GM20431 (cell line): ENCODE results near the gene AGBL5.

Experiments
- in situ Hi-C: fragments of 300-500 bp; cut with MseI, MboI; formaldehyde crosslinking; loops from one replicate; pipeline ENCODE4 v1.15.0; 2020; ENCODE audit warnings: low sequenced_read_pairs; ENCODE audit not compliant: unreplicated experiment

AGBL5 gene, protein sequence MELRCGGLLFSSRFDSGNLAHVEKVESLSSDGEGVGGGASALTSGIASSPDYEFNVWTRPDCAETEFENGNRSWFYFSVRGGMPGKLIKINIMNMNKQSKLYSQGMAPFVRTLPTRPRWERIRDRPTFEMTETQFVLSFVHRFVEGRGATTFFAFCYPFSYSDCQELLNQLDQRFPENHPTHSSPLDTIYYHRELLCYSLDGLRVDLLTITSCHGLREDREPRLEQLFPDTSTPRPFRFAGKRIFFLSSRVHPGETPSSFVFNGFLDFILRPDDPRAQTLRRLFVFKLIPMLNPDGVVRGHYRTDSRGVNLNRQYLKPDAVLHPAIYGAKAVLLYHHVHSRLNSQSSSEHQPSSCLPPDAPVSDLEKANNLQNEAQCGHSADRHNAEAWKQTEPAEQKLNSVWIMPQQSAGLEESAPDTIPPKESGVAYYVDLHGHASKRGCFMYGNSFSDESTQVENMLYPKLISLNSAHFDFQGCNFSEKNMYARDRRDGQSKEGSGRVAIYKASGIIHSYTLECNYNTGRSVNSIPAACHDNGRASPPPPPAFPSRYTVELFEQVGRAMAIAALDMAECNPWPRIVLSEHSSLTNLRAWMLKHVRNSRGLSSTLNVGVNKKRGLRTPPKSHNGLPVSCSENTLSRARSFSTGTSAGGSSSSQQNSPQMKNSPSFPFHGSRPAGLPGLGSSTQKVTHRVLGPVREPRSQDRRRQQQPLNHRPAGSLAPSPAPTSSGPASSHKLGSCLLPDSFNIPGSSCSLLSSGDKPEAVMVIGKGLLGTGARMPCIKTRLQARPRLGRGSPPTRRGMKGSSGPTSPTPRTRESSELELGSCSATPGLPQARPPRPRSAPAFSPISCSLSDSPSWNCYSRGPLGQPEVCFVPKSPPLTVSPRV

DNA sequence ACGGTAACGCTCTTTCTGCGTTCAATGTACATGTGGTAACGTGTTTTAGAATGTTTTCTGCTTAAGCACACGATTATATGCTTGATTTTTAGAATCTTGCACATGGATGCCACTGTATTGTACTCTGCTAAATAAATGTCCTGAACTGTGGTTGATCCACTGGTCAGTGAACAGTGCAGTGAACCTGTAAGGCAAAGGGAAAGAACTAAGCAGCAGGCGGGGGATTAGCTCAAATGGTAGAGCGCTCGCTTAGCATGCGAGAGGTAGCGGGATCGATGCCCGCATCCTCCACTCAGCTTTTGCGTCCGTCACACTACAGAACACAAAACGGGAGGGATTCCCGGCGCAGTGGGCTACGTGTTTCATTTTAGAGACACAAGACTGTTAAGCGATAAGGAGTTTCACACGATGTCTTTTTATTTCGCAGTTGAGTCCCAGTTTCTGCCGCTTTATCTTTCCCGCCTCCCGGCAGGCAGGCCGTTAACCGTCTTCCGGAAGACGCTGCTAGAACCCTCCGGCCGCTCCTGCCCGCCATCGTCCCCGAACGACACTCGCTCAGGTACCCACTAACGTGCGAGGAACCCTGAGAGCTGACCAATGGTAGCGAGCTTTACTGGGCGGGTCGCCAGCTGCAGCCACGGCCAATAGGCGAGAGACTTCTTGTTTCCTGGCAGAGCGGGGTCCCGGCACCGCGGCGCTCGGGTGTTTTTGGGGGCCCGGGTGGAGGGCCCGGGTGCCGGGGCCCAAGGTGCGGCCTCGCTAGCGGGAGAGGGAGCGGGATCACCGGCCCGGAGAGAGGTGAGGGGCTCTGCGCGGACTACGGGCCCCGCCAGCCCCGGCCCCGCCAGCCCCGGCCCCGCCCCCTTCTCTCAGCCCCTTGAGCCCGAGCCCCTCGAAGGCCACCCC, at the start of gene AGBL5:
TSS of gene AGBL5 (plus strand) at position 673 of the 906 bp plus-strand sequence. CDS start 1,291 bp downstream, outside the sequence.
- in situ Hi-C loops: no loop called here

DNA sequence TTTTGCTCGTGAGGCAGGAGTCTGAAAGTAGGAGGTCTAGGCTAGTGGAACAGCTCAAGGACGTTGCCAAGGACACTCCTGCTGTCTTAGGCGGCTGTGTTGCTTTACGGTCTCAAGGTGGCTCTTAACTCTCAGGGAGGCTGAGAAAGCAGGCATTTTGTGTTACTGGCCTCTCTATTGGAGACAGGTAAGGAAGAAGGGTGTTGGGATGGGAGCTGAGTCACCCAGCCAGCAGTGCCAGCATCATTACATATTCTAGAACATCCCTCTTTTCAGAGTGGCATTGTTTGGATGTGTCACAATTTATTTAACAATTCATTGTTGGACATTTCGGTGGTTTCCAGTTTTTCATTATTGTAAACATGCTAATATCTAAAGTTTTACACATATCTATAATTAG, 49.5 kb upstream of the AGBL5 start:
- in situ Hi-C loops: no loop called here

DNA sequence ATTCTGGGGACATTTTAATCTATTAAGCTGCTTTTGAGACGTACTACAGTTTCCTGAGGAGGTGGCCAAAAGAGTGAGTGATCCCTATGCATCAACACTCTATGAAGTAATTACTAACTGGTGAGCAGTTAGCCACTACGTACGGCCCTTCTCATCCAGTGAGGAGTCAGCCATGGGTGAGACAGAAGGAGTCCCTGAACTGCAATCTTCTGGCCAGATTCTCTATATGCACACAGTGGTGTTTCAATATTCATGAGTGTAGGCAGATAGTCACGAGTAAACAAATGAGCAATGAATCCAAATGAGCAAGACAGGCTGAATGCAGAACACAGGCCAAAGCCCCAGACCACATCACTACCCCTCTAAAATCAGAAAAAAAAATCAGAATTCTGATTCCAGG, 48.5 kb upstream of the AGBL5 start:
- in situ Hi-C loops: no loop called here

DNA sequence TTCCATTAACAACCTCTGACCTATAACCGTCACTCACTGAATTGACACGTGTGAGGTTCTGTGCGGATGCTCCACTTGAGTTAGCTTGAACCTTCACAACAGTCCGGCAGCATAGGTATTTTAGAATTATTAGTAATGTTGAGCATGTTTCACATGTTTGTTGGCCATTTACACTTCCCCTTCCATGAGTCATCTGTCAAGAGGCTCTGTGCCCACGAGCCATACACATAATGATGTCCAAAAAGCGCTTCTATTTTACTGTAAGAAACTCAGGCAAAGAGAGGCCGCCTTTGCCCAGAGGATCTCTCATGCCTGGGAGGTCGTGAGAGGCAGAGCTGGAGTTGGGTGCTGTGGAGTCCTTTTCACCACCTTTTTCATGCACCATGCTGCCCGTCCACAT, 47.6 kb upstream of the AGBL5 start:
- in situ Hi-C loops: no loop called here

DNA sequence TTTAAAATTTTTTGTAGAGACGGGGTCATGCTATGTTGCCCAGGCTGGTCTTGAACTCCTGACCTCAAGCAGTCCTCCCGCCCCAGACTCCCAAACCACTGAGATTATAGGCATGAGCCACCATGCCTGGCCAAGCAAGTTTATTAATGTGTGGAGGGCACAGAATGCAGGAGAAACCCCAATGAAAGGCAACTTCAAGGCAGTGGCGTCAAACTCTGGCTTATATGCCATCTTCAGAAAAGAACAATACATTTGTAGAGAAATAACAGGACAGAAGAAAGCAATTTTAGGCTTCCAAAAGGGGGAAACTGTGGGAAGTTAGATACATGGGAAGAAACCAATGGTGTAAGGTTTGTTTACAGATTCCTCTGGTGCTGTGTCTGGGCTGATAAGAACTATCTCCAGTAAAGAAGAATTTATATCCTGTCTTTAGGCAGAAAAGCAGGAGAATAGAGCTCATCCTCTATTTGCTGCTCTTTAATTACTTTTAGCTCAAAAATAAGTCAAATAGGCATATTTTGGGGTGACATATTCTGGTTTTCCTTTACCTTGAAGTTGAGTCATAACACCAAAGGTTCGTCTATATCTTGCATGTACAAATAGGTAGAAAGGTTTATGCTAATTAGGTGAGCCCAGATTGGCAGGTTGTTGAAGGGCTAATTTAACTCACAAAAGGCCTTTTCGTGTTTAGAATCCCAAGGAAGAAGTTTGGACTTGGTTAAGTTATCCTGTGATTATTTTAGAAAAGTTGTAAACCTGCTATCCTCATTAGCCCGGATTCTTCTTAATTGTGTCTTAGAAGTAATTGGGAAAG, 44.7 kb upstream of the AGBL5 start:
- in situ Hi-C loops: no loop called here

DNA sequence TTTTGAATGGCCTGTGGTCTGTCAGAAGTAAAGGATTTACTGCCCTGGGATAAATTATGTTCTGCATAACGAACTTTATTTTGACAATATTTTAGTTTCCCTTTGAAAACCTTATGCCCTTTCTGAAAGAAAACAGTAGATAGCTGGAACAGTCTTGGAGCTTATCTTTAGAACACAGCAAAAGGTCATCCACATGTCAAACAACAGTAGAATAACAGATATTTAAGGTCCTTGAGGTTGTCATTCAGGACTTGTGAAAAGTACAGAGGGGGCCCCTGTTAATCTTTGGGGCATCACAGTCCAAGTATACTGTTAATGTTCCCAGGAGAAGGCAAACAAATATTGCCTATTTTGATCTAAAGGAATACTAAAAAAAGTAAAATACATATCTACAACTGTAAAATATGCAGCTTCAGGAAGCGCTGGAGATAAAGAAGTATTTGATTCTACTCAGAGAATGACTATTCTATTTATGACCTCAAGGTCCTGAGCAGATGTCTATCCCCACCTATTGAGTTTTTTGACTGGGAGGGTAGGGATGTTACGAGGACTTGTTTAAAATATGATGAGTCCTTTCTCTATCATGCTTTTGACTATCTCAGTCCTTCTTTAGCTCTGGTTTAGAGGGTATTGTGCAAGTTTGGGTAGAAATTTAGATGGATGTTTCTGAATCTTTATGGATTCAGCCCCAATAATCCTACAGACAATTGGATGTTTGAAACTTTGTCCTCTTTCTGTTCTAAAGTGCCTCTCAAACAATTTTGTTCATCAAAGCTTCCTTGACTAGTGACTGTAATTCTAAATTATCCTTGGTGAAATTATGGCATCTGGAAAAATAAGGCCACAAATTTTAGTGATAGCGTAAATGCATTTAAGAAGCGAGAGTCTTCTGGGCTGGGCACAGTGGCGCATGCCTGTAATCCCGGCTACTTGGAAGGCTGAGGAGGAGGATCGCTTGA, 43.8 kb upstream of the AGBL5 start:
- in situ Hi-C loops: no loop called here

DNA sequence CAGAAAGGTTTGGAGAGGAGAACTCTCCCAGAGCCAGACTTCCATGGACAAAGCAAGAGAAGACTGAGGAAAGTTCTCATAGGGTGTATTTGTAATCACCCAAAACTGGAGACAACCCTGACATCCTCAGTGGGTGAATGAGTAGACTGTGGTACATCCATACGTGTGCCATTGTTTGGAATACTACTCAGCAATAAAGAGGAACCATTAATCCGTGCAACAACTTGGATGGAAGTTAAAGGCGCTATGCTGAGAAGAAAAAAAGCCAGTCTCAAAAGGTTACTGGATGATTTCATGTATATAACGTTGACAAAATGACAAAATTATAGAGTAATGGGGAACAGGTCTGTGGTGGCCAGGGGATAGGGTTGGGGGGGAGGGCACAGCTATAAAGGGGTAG, 42.8 kb upstream of the AGBL5 start:
- in situ Hi-C loops: no loop called here

DNA sequence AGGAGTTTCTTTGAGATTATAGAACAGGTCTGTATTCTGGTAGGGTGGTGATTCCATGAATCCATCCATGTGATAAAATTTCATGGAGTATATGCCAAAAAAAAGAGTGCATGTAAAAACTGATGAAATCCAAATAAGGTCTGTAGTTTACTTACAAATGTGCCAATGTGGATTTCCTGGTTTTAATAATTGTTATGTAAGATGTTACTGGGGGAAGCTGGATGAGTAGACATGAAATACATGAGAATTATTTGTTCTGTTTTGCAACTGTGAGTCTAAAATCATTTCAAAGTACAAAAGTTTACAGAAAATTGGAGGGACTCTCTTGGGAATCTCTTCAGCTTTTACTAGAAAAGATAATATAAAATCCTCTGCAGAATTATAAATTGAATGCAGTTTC, 42.4 kb upstream of the AGBL5 start:
- in situ Hi-C loops: no loop called here

DNA sequence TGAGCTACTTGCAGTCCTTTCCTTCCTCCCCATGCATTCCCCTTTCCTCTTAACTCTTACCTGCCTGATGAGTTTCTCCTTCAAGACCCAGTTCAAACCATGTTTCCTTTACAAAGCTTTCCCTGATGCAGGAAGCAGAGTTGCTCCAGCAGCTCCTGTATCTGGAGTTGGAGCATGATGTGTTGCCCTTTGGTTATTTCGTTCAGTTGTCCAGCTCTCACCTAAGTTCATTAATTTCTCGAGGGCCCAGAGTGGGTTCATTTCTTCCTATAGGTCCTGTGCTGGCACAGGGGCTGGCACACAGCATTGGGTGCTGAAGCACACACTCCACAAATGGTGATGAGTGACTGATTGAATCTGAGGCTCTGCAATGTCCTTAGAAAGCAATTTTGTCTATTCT, 41.8 kb upstream of the AGBL5 start:
- in situ Hi-C loops: no loop called here

DNA sequence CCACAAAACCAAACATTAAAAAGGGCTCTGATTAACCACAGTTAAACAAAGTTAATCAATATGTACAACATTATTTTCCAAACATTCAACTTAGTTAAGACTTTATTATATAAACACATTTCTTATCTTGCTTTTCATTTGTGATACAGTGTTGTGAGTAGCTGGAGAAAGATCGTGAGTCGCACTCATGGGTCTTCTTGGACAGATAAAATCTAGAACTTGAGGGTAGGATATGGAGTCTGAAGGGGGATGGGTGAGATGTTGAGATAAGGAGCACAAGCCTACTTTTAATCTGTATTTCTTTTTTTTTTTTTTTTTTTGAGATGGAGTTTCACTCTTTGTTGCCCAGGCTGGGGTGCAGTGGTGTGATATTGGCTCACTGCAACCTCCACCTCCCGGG, 41.3 kb upstream of the AGBL5 start:
- in situ Hi-C loops: no loop called here

DNA sequence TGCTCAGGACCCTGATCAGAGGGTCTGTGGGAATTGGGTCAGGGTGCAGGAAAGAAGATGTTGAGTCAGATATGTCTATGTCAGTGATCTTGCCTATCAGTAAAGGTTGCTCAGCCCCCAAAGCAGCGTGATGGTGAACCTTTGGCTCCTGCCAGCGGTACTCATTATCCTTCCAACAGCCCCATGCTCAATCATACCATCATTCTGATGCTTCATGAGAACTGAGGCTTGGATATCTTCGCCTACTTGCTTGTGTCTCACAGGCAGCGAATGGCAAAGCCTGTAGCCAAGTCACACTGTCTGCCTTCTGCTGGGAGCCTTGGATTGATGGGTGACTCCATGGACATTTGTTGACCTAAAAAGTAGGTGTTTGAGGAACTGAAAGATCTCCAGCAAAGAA, 37.7 kb upstream of the AGBL5 start:
- in situ Hi-C loops: no loop called here

DNA sequence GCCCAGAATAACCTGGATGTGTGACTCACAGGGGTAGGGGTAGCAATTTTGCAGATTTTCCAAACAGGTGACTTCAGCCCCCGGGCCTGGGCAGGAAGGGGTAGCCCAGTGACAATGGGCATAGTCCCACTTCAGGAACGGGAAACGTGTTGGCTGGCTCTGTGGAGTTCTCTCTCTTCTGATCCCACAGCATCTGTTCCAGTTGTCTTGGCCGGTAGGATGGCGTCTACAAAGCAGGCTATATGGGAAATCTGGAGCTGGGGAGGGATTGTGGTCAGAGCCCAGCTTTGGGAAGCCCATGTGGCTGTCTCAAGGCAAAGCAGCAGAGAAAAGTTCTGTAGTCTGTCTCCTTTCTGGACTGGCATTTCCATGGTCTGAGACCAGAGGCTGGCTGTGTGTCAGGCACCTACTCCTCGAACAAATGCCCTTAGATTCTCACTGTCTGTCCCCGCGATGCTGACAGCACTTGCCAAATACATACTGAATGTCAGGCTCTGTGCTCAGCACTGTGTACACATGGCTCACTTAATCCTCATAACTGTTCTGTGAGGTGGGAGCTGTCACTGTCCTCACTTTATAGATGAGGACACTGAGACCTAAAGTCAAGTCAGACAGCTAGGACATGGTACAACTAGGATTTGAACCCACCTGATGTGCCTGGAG, 36.6 kb upstream of the AGBL5 start:
- in situ Hi-C loops: no loop called here

DNA sequence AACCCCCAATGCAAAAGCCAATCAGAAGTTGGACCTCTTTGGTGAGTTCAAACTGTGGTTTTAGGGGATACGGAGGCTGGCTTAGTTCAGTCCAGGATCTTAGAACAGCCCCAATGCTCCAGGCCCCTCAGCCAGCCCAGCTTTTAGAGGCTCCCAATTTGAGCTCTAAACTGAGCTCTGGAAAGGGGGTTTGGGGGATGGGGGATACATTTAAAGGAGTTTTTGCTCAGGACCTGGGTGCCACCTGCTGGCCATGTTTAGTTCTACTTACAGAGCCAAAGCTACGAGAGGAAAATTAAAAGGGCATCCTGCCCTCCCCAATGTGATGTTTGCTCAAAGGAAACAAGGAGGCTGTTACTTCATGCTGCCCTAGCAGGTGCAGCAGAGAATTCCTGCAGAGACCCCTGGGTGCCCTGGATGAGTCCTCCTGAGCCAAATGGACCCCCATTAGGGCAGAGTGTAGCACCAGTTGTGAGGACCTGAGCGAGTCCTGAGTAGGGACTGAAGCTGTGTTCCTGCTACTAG, 34.6 kb upstream of the AGBL5 start:
- in situ Hi-C loops: no loop called here

DNA sequence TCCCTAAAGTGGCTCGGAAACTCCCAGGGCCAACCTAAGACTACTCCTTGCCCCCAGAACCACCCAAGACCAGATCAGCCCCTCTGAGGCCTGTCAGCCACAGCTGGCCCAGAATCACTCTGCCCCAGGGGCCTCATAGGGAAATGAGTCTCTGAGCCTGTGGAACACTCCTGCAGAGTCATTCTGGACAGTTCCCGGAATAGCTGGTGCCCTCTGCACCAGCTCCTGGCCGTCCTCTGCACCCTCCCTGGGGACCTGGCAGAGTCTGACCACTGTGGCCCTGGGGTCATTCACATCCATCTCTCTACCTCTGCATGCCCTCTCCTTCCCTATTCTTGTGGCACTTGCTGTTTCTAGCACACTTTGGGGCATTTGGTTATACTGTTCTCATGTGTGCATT, 33.3 kb upstream of the AGBL5 start:
- in situ Hi-C loops: no loop called here

DNA sequence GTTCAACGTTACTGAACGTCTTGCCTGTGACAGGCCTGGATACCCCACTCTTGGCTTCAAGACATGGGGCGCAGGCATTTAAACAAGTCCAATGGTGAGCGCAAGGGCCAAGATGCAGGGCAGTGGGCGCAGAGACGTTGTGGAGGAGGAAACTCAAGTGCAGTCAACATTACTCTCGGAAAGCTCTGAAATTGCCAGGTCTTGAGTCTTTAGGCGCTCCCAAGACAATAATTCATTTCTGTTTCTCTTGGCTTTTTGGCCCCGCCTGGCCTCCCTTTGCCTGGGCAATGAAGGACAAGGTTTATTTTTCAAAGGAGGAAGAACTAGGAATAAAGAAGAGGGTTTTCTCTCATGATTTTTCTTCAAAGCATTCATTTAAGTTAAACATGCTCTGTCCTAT, 32.0 kb upstream of the AGBL5 start:
- in situ Hi-C loops: no loop called here

DNA sequence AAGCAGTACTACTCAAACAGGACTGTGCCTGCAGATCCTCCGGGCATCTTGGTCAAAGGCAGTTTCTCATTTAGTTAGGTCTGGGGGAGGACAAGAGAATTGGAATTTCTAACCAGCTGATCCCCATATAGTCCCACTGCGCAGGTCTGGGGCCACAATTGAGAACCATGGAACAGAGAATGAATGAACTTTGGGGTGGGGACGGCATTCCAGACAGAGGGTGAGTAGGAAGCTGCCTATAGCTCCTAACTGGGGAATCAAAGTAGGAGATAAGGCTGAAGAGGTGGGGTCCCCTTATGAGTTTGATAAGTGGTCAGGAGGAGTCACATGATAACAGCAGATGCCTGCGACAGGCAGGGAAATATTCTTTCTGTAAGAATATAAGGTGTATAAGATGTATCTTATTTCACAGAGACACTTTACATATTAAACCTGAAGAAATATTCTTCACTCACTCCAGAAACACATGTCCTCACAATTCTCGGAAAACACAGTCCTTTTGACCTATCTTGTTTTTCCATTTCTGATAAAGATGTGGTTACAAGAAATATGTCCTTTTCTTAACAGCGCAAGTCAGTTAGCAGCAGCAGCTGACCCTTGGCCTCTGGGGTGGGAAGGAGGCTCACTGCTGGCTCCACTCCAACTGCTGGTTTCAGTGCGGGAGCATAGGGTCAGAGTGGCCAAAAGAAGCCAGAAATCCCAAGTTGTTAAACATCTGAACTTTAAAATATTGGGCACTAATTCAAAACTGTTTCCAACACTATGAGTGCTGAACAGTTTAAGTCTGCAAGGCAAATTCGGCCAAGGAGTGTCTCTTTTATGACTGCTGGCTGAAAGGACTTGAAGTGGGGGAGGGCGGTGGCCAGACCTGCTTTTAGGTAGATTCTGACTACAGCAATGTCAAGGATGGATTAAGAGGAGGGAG, 31.3 kb upstream of the AGBL5 start:
- in situ Hi-C loops: no loop called here
